ENCODE results near the gene OPCML.

DNA sequence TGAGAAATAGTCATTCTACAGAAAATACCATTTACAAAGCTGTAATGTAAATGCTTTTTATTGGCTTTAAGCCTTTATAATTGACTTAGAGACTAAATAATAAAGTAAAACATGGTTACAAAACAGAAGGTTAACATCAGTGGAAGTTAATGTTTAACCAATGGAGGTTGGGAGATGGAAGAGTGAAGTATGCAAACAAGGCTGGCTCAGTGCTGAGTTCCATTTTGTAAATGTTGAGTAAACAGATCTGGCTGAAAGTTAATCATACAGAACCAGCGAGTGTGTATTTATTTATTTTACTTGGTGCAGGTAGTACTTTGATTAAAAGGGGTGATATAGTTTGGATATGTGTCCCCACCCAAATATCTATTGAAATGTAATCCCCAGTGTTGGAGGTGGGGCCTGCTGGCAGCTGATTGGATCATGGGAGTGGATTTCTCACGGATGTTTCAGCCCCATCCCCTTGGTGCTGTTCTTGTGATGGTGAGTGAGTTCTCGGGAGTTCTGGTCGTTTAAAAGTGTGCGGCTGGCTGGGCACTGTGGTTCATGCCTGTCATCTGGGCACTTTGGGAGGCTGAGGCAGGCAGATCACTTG, 827.4 kb downstream of the OPCML start:
- no peak for TF ChIP-seq ZNF565 (CRISPR knock-in tag; conservative IDR thresholded peaks at IDR 0.05; ENCODE audit: low read depth)
- no peak for TF ChIP-seq TOX (CRISPR knock-in tag; IDR thresholded peaks at IDR 0.05; ENCODE audit: borderline replicate concordance)
- TF ChIP-seq OSR1 (CRISPR knock-in tag; IDR thresholded peaks at IDR 0.05), result no peak
- TF ChIP-seq ISL1 (CRISPR knock-in tag; IDR thresholded peaks at IDR 0.05), result no peak
- no peak for TF ChIP-seq PATZ1 (CRISPR knock-in tag; IDR thresholded peaks at IDR 0.05; ENCODE audit: borderline replicate concordance)
- no peak for TF ChIP-seq ARNTL (CRISPR knock-in tag; IDR thresholded peaks at IDR 0.05; ENCODE audit: borderline replicate concordance, low read depth)
- TF ChIP-seq TCF4 (CRISPR knock-in tag; IDR thresholded peaks at IDR 0.05; ENCODE audit: borderline replicate concordance), result no peak
- TF ChIP-seq, protein P1, sequence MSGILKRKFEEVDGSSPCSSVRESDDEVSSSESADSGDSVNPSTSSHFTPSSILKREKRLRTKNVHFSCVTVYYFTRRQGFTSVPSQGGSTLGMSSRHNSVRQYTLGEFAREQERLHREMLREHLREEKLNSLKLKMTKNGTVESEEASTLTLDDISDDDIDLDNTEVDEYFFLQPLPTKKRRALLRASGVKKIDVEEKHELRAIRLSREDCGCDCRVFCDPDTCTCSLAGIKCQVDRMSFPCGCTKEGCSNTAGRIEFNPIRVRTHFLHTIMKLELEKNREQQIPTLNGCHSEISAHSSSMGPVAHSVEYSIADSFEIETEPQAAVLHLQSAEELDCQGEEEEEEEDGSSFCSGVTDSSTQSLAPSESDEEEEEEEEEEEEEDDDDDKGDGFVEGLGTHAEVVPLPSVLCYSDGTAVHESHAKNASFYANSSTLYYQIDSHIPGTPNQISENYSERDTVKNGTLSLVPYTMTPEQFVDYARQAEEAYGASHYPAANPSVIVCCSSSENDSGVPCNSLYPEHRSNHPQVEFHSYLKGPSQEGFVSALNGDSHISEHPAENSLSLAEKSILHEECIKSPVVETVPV (CRISPR knock-in tag; IDR thresholded peaks at IDR 0.05), result no peak
- no peak for TF ChIP-seq ESRRG (CRISPR knock-in tag; IDR thresholded peaks at IDR 0.05)

Data from SK-N-SH treated with all-trans-retinoic acid at 6 μM for 48 hours (cell line).